ENCODE results near the gene SLCO3A1.

SLCO3A1 gene

GRCh38 chr15:91936927-91937326, 83.4 kb downstream of the SLCO3A1 start:
- no peaks in the 10 kb centered on the region for H3K9me3 ChIP-seq
- H3K27ac ChIP-seq, result no peak overlapping the region
- peaks cover 27 to 44% of the 10 kb centered on the region in 2 experiments for H3K4me1 ChIP-seq (ENCODE audit: control insufficient read depth in 1 of 2, insufficient read depth in 1 of 2, low read depth in 1 of 2, low read length in 1 of 2)
- no peaks in the 10 kb centered on the region for H3K36me3 ChIP-seq
- no peaks in the 10 kb centered on the region for H3K27me3 ChIP-seq
- H3K4me3 ChIP-seq (ENCODE audit: low read depth in 1 of 2, low read length in 1 of 2), result no peak overlapping the region
- TF ChIP-seq CTCF (IDR thresholded peaks at IDR 0.05), result no peak

- no peak overlapping the region for H3K4me3 ChIP-seq (ENCODE audit: low read depth in 1 of 2, low read length in 1 of 2)
- no peaks in the 10 kb centered on the region for H3K27me3 ChIP-seq
- TF ChIP-seq CTCF (IDR thresholded peaks at IDR 0.05), result no peak
- H3K27ac ChIP-seq, result no peak overlapping the region
- H3K4me1 ChIP-seq (ENCODE audit: control insufficient read depth in 1 of 2, insufficient read depth in 1 of 2, low read depth in 1 of 2, low read length in 1 of 2), result peaks cover 39 to 56% of the 10 kb centered on the region in 2 experiments
- no peaks in the 10 kb centered on the region for H3K9me3 ChIP-seq
- no peaks in the 10 kb centered on the region for H3K36me3 ChIP-seq
These were observed 84.6 kb downstream of the SLCO3A1 start for GRCh38 chr15:91938136-91938535.

DNA sequence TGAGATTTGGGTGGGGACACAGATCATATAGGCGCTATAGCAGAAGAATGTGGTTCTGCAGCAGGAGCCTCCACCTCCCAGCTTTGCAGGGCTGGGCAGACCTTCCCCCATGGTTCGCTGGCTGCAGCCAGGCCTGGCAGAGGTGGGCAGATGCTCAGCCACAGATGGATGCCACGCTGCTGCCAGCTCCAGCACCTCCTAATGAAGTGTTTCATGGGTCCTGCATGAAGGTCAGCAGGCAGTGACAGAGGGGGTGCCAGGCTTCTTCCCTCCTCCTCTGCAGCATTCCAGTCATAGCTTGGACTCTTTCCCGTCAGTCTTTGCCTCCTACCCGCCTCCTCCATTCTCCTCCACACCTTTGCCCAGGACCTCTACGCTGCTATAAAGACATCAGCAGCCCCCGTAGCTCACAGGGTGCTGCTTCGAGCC, 85.9 kb downstream of the SLCO3A1 start:
- Histone ChIP-seq H3K27me3 (no peaks in the 10 kb centered on the region), H3K36me3 (no peaks in the 10 kb centered on the region), H3K4me1 (ENCODE audit: control insufficient read depth in 1 of 2, insufficient read depth in 1 of 2, low read depth in 1 of 2, low read length in 1 of 2) (peaks cover 52 to 69% of the 10 kb centered on the region in 2 experiments), H3K27ac (no peak overlapping the region), H3K4me3 (ENCODE audit: low read depth in 1 of 2, low read length in 1 of 2) (no peak overlapping the region), H3K9me3 (no peaks in the 10 kb centered on the region)
- no peak for TF ChIP-seq CTCF (IDR thresholded peaks at IDR 0.05)

GRCh38 chr15:91940496-91941381, 87.2 kb downstream of the SLCO3A1 start:
- H3K4me3 ChIP-seq (ENCODE audit: low read depth in 1 of 2, low read length in 1 of 2), result no peak overlapping the region
- peak overlapping the region; percentile 38 for H3K27ac ChIP-seq

More at GRCh38 chr15:91940496-91941381, 87.2 kb downstream of the SLCO3A1 start:
- TF ChIP-seq CTCF (IDR thresholded peaks at IDR 0.05), result no peak
- Histone ChIP-seq H3K4me1 (ENCODE audit: control insufficient read depth in 1 of 2, insufficient read depth in 1 of 2, low read depth in 1 of 2, low read length in 1 of 2) (peaks cover 46 to 71% of the 10 kb centered on the region in 2 experiments), H3K9me3 (no peaks in the 10 kb centered on the region), H3K36me3 (no peaks in the 10 kb centered on the region), H3K27me3 (no peaks in the 10 kb centered on the region)
